GM18519 (cell line): ENCODE data around the gene PANK3.
"Not testable (repeated sequence)": the region's sequence is repeated elsewhere in the genome, so short reads cannot be mapped to it uniquely, and the experiment has no call there.

Source experiments
- ATAC-seq: cut with Tn5 transposase; IDR thresholded peaks from one replicate; pipeline ENCODE4 v1.9.1; 2021; ENCODE audit warnings: mild to moderate bottlenecking, moderate library complexity; ENCODE audit not compliant: unreplicated experiment, low FRiP score

The PANK3 gene

DNA sequence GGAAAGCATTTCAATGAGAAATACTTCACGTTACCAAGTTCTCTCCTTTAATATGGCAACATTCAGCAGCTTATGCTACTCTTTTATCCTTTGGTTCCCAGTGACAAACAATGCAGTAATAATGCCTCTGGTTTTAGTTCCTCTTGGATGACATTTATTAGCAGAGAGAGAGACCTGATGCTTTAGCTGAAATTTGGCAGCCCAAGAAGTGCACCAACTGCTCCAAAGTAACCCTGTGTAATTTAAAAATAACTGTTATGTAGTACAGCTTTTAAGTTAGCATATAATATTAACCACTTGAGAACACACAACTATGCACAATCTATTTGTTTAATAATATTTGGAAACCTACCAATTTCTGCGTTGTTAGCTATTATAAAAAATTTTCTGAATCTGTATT lies 21.8 kb downstream of the PANK3 start:
- no peak for ATAC-seq

- no peak for ATAC-seq
Observed at GRCh38 chr5:168553377-168554130, 25.6 kb downstream of the PANK3 start.

DNA sequence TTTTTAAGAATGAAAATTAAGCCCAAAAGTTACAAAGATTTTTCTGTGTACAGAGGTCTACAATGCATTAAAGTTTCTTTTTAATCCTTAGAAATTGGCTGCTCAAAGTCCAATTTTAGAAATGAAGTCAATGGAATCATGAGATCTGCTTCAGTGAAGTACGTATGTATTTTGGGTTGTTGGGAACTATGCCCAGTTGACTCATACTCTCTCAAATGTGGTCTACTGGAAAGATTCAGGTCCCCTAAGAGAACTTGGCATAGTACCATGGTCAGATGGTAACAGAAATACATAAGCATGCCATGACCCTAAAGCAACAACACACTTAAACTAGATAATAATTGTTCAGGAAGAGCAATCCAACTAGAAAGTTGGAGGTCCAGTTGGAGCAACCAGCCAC lies 27.0 kb downstream of the PANK3 start:
- ATAC-seq: no peak

DNA sequence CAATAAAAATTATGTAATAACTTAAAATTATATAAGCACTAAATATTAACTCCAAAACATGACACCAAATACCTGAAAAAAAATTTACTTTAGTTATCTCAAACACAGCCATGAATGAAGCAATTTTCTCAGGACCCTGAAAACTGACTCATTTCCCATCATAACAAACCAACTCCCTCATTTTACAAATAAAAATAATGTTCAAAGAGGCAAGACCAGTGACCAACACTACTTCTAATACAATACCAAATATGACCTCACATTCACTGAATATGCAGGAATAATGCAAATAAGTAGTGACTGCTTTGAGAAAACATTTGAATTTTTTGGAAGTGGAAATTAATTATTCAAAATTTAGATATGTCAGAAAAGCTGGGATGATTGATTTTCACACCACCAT lies 28.5 kb downstream of the PANK3 start:
- ATAC-seq: no peak

GRCh38 chr5:168549554-168549953 lies 29.6 kb downstream of the PANK3 start:
- ATAC-seq: no peak

DNA sequence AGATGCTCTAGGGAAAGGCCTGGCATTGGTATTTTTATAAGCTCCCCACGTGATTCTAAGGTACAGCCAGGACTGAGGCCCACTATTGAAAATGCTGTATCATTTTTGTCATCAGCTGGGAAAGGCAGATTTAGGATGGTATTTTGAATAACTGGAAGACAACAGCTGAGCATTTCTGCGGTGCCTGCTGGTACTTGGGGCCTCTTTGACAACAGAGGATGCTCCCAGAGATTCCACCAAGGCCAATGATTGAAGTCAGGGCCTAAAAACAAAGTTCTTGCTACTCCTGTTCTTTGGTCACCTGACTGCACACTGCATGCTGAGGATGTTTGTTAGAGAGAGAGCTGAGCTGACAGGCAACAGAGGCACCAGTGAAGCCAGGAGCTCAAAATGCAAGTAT lies 42.0 kb downstream of the PANK3 start:
- no peak for ATAC-seq

DNA sequence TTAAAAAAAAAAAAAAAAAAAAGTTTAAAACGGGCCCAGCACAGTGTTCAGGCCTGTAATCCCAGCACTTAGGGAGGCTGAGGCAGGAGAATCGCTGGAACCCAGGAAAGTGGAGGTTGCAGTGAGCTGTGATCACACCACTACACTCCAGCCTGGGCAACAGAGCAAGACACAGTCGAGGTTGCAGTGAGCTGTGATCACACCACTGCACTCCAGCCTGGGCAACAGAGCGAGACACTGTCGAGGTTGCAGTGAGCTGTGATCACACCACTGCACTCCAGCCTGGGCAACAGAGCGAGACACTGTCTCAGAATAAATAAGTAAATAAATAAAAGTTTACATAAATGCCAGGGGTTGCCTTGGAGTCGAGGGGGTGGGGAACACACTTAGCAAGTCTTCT lies 44.8 kb downstream of the PANK3 start:
- not testable (repeated sequence) for ATAC-seq

DNA sequence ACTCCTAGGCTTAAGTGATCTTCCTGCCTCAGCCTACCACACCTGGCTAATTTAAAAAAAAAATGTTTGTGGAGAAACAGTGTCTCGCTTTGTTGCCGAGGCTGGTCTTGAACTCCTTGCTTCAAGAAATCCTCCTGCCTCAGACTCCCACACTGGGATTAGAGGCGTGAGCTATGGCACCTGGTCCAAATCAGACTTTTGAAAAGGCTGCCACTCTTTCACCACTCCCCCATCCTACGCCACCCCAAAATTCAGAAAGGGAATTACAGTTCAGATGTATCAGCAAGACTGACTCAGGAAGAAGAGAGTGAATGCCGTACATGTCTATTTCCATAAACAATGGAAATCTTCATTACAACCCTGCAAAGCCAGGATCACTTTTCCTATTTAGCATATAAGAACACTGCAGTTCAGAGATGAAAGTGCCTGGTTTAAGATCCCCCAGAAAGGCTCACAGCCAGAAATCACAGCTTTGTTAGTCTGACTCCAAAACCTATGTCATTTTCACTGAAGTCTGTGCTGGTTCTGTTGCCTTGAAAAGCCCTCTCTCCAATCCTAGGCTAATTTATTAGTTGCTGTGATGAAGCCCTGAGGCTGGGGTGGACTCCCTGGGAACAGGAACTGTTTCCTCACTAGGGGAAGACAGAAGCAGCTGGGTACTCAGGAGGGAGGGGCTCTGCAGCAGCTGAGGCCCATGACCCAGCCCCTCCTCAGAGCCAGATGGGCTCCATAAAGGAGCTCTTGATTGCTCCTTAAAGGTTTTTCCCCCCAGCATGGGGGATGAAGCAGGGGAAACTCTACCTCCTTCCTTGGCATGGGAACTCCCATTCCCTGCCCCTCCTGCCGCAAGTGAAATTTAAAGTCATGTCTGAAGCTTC lies 46.9 kb downstream of the PANK3 start:
- no peak for ATAC-seq

DNA sequence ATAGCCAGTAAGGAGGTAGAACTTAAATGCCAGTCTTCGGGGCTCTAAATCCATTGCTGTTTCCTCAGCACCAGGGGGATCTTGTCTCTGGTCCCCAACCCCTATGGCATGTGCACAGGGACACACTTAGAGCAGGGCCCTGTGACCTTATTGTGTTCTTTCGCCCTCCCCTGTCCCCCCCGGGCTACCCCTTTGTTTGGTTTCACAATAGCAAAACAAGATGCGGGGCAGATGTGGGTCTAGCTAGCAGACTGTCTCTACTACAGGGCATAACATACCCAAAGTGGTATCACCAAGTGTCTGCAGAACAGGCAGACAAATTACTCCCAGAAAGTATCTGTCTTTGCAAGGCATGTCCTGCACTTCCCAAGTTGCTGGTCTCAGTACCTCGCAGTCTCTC lies 48.0 kb downstream of the PANK3 start:
- no peak for ATAC-seq

GRCh38 chr5:168530621-168531150 lies 48.5 kb downstream of the PANK3 start:
- no peak for ATAC-seq

GRCh38 chr5:168529374-168530234 lies 49.6 kb downstream of the PANK3 start:
- ATAC-seq: no peak

GRCh38 chr5:168528521-168529373 lies 50.4 kb downstream of the PANK3 start, which contains the start of gene FBLL1:
FBLL1 (plus strand) TSS chr5:168529305; CDS start chr5:168529505, 200 bp downstream.
- ATAC-seq: no peak

DNA sequence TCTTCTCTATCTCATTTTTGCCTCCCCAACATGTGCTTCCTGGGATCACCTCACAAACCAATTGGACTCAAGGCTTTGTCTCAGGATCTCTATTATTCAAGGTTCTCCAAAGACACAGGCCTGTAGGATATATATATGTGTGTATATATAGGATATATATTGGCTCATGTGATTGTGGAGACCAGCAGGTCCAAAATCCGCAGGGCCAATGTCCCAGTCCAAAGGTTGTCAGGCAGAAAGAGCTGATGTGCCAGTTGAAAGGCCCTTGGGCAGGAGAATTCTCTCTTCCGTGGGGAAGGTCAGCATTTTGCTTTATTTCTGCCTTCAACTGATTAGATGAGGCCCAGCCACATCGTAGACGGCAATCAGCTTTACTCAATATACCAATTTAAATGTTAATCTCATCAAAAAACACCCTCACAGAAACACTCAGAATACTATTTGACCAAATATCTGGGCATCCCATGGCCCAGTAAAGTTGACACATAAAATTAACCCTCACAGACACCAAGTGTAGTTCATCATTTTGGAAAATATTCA lies 51.3 kb downstream of the PANK3 start:
- no peak for ATAC-seq

GRCh38 chr5:168525856-168526255 lies 53.3 kb downstream of the PANK3 start:
- ATAC-seq: no peak

- ATAC-seq: no peak
Observed at GRCh38 chr5:168513861-168514428, 65.2 kb downstream of the PANK3 start.

- ATAC-seq: no peak
Observed at GRCh38 chr5:168502563-168503237, 76.5 kb downstream of the PANK3 start.
